SK-N-SH (cell line): ENCODE results near the gene MTRF1. TPM values are rescaled to one million over a fixed set of nuclear protein-coding genes. Genes with fewer than 3 reads are reported as not detected.
A peak's percentile ranks its signal among the peaks of the same experiment; 100 is the strongest.

Experiments
- CTCF ChIA-PET: fragments of 300-600, 350-600 bp; formaldehyde crosslinking; extraction: SDS; loops from one replicate; lab custom pipeline; 2021; lab: Yijun Ruan, JAX
- POLR2A ChIA-PET: fragments of 350-600 bp; sonication (Branson Sonifier 250); formaldehyde crosslinking; extraction: SDS; loops from one replicate; lab custom pipeline; 2020; ENCODE audit warnings: antibody characterized with exemption, inconsistent platforms; lab: Yijun Ruan, JAX
- DNase-seq: peaks from one replicate; pipeline ENCODE4 v3.0.0; 2012
- H2AFZ ChIP-seq: fragments of 200-600 bp; sonication (generic); 2 replicates; pipeline ENCODE4 v1.8.1; 2016; ENCODE audit warnings: antibody characterized with exemption, mild to moderate bottlenecking, low read depth
- H3F3A ChIP-seq: fragments of 200-600 bp; sonication (generic); replicated peaks from 2 replicates; pipeline ENCODE3; 2016; ENCODE audit warnings: antibody characterized with exemption, mild to moderate bottlenecking; ENCODE audit not compliant: insufficient read depth
- H3K27ac ChIP-seq, 2 experiments: fragments of 200-500 bp in 1 of 2; fragments of 200-600 bp in 1 of 2; sonication (Bioruptor generic) in 1 of 2; sonication (generic), shearing (Covaris generic) in 1 of 2; 2 replicates each; pipeline versions ENCODE4 v1.5.1 to v1.6.1; 2014 to 2016; ENCODE audit warnings: low read depth in 2 of 2, inconsistent platforms in 1 of 2, low read length in 1 of 2, mild to moderate bottlenecking in 1 of 2, mixed read lengths in 1 of 2
- H3K27me3 ChIP-seq: fragments of 200-600 bp; sonication (generic), shearing (Covaris generic); 2 replicates; pipeline ENCODE4 v1.6.1; 2016; ENCODE audit warnings: mixed run types; ENCODE audit not compliant: insufficient read depth
- H3K36me3 ChIP-seq, 2 experiments: fragments of 200-500 bp in 1 of 2; fragments of 200-600 bp in 1 of 2; sonication (Bioruptor generic) in 1 of 2; sonication (generic) in 1 of 2; replicated peaks in 1 of 2; 2 replicates each; pipeline versions ENCODE3 to v1.5.1; 2014 to 2016; ENCODE audit warnings: low read length in 1 of 2, mild to moderate bottlenecking in 1 of 2; ENCODE audit not compliant: insufficient read depth in 2 of 2, control insufficient read depth in 1 of 2
- H3K4me1 ChIP-seq, 2 experiments: fragments of 200-500 bp in 1 of 2; fragments of 200-600 bp in 1 of 2; sonication (Bioruptor generic) in 1 of 2; sonication (generic), shearing (Covaris generic) in 1 of 2; 2 replicates each; pipeline versions ENCODE4 v1.5.1 to v1.6.1; 2014 to 2016; ENCODE audit warnings: low read depth in 1 of 2, low read length in 1 of 2, mixed run types in 1 of 2; ENCODE audit not compliant: insufficient read depth in 2 of 2, control insufficient read depth in 1 of 2
- H3K4me2 ChIP-seq: fragments of 200-600 bp; sonication (generic), shearing (Covaris generic); 2 replicates; pipeline ENCODE4 v1.6.1; 2017; ENCODE audit warnings: mixed run types
- H3K4me3 ChIP-seq, 2 experiments: fragments of 200-500 bp in 1 of 2; fragments of 200-600 bp in 1 of 2; sonication (Bioruptor generic) in 1 of 2; sonication (generic), shearing (Covaris generic) in 1 of 2; 2 replicates each; pipeline versions ENCODE4 v1.5.1 to v1.8.1; 2014 to 2016; ENCODE audit warnings: low read depth in 2 of 2, inconsistent platforms in 1 of 2, low read length in 1 of 2, mild to moderate bottlenecking in 1 of 2, mixed read lengths in 1 of 2, moderate library complexity in 1 of 2
- H3K79me2 ChIP-seq: fragments of 200-600 bp; sonication (generic); 2 replicates; pipeline ENCODE4 v1.8.1; 2017; ENCODE audit warnings: mild to moderate bottlenecking; ENCODE audit not compliant: insufficient read depth
- H3K9ac ChIP-seq: fragments of 200-600 bp; sonication (generic); 2 replicates; pipeline ENCODE4 v1.6.1; 2017; ENCODE audit warnings: mixed run types
- H3K9me2 ChIP-seq: fragments of 200-600 bp; sonication (generic); 2 replicates; pipeline ENCODE4 v1.6.1; 2017; ENCODE audit warnings: mixed run types
- H3K9me3 ChIP-seq: fragments of 200-600 bp; sonication (generic); 2 replicates; pipeline ENCODE4 v1.6.1; 2017; ENCODE audit warnings: mixed run types, mild to moderate bottlenecking, moderate library complexity
- H4K20me1 ChIP-seq: fragments of 200-600 bp; sonication (generic); 2 replicates; pipeline ENCODE4 v1.6.1; 2017; ENCODE audit warnings: mild to moderate bottlenecking, mixed run types; ENCODE audit not compliant: insufficient read depth
- CTCF ChIP-seq: fragments of 200-600 bp; sonication (generic); IDR thresholded peaks from 2 replicates; pipeline ENCODE4 v1.6.1; 2017; ENCODE audit warnings: antibody characterized with exemption, mild to moderate bottlenecking, moderate library complexity
- EP300 ChIP-seq, 2 experiments: IDR thresholded peaks; 2 replicates each; pipeline versions ENCODE4 v1.4.0 to v1.6.1; 2012; ENCODE audit warnings: borderline replicate concordance in 1 of 2, low read depth in 1 of 2, low read length in 1 of 2
- EZH2phosphoT487 ChIP-seq: fragments of 200-600 bp; sonication (generic); IDR thresholded peaks from 2 replicates; pipeline ENCODE4 v1.6.1; 2017; ENCODE audit warnings: low read depth, mixed run types, mild to moderate bottlenecking, antibody characterized with exemption, moderate library complexity, borderline replicate concordance
- FOXJ3 ChIP-seq: sonication (generic); formaldehyde crosslinking; IDR thresholded peaks from 2 replicates; pipeline ENCODE4 v1.5.1; 2020; ENCODE audit warnings: mild to moderate bottlenecking, missing genetic modification reagents
- GATA2 ChIP-seq: sonication (generic); formaldehyde crosslinking; IDR thresholded peaks from 2 replicates; pipeline ENCODE4 v1.5.0; 2020; ENCODE audit warnings: mild to moderate bottlenecking, missing genetic modification reagents
- MAX ChIP-seq: IDR thresholded peaks from 2 replicates; pipeline ENCODE4 v1.4.0; 2012; ENCODE audit warnings: low read depth
- MEF2A ChIP-seq: IDR thresholded peaks from 2 replicates; pipeline ENCODE4 v1.4.0; 2012; ENCODE audit warnings: low read depth, borderline replicate concordance
- NRF1 ChIP-seq: IDR thresholded peaks from 2 replicates; pipeline ENCODE4 v1.6.1; 2012; ENCODE audit warnings: low read depth, mild to moderate bottlenecking, low read length
- RAD21 ChIP-seq: IDR thresholded peaks from 2 replicates; pipeline ENCODE4 v1.6.1; 2012; ENCODE audit warnings: mild to moderate bottlenecking, low read length
- RCOR1 ChIP-seq: fragments of 150-350 bp; IDR thresholded peaks from 2 replicates; pipeline ENCODE4 v1.6.1; 2017; ENCODE audit warnings: antibody characterized with exemption, low read length
- RFX5 ChIP-seq: IDR thresholded peaks from 2 replicates; pipeline ENCODE4 v1.6.1; 2012; ENCODE audit warnings: mild to moderate bottlenecking, improper control_type of control experiment, low read length
- RXRA ChIP-seq: IDR thresholded peaks from 2 replicates; pipeline ENCODE4 v1.4.0; 2012; ENCODE audit warnings: low read depth, mild to moderate bottlenecking, borderline replicate concordance
- SIN3A ChIP-seq: IDR thresholded peaks from 2 replicates; pipeline ENCODE4 v1.6.1; 2012; ENCODE audit warnings: low read depth, mild to moderate bottlenecking, low read length, moderate library complexity, borderline replicate concordance
- SMC3 ChIP-seq: IDR thresholded peaks from 2 replicates; pipeline ENCODE4 v1.6.1; 2012; ENCODE audit warnings: low read depth, low read length, improper control_type of control experiment
- ZBTB33 ChIP-seq: IDR thresholded peaks from 2 replicates; pipeline ENCODE4 v1.4.0; 2012; ENCODE audit warnings: low read depth, borderline replicate concordance
- WGBS: methylation state at CpG from one replicate; pipeline ENCODE4 v1.1.6; 2017; ENCODE audit warnings: low lambda C conversion rate; 5-methylcytosine and 5-hydroxymethylcytosine counted together
- polyA plus RNA-seq, 3 experiments: library from polyadenylated mRNA; depleted of rRNA; stranded (reverse); fragments of >200 nt; gene quantifications; 2 replicates each; pipeline ENCODE4 v1.2.3, GENCODE V29; 2012

The MTRF1 gene
- polyA plus RNA-seq, 1 of the 3 experiments (the other 2 are of a cell fraction): 9.2 TPM

GRCh38 chr13:41199079-41199478 is 64.3 kb downstream of the MTRF1 start:
- no peaks in the 10 kb centered on the region for H3F3A ChIP-seq
- CTCF ChIA-PET: no interaction called here
- no peaks in the 10 kb centered on the region for H3K9me3 ChIP-seq
- H3K4me1 ChIP-seq: no peaks in the 10 kb centered on the region; a peak in 1 of 4 replicates
- POLR2A ChIA-PET: no interaction called here
- DNase-seq: no peak
- TF ChIP-seq MEF2A: no peak
- 58% methylated on average over 5 of the region's 5 CpGs for WGBS
- H3K27ac ChIP-seq: no peak overlapping the region
- H3K27me3 ChIP-seq: no peaks in the 10 kb centered on the region
- H3K9me2 ChIP-seq: no peaks in the 10 kb centered on the region
- no peak overlapping the region for H3K4me2 ChIP-seq
- no peak overlapping the region for H2AFZ ChIP-seq
- no peak overlapping the region for H3K9ac ChIP-seq
- H3K36me3 ChIP-seq: no peaks in the 10 kb centered on the region
- no peak overlapping the region for H3K4me3 ChIP-seq
- no peaks in the 10 kb centered on the region for H4K20me1 ChIP-seq
- no peaks in the 10 kb centered on the region for H3K79me2 ChIP-seq

GRCh38 chr13:41196620-41197019 is 66.8 kb downstream of the MTRF1 start:
- Histone ChIP-seq H3K9me3 (no peaks in the 10 kb centered on the region), H3K36me3 (peaks cover 0 to 3% of the 10 kb centered on the region in 2 experiments), H3K27ac (no peak overlapping the region), H3K4me2 (no peak overlapping the region), H3F3A (no peaks in the 10 kb centered on the region), H3K4me1 (peaks cover 0 to 18% of the 10 kb centered on the region in 2 experiments; a peak in 2 of 4 replicates), H2AFZ (no peak overlapping the region), H3K27me3 (no peaks in the 10 kb centered on the region), H3K4me3 (no peak overlapping the region), H3K9ac (no peak overlapping the region), H4K20me1 (no peaks in the 10 kb centered on the region), H3K79me2 (peaks cover 15% of the 10 kb centered on the region; the same call in 1 of the 2 replicates), H3K9me2 (no peaks in the 10 kb centered on the region)
- ChIA-PET POLR2A (no interaction called here), CTCF (interaction anchor here (1.0 to 1.6 kb wide), 4 partner anchors 11 to 113 kb away, joined by 3 to 4 read pairs (median 4); no protein-coding TSS in a partner anchor)
- no peak for DNase-seq
- 83% methylated on average over 2 of the region's 2 CpGs for WGBS
- TF ChIP-seq RAD21 (peak; percentile 33), RFX5 (no peak), CTCF (peak; percentile 31; the same call in 1 of the 2 replicates)

- peaks cover 0 to 3% of the 10 kb centered on the region in 2 experiments for H3K36me3 ChIP-seq
- H3K4me1 ChIP-seq: peaks cover 0 to 18% of the 10 kb centered on the region in 2 experiments; a peak in 2 of 4 replicates
- H3K27me3 ChIP-seq: no peaks in the 10 kb centered on the region
- no peak overlapping the region for H3K4me2 ChIP-seq
- peak overlapping the region; percentile 29; the same call in 1 of the 2 replicates for H2AFZ ChIP-seq
- H3K9me3 ChIP-seq: no peaks in the 10 kb centered on the region
- DNase-seq: peak; percentile 22
- no peaks in the 10 kb centered on the region for H4K20me1 ChIP-seq
- CTCF ChIA-PET: interaction anchor here (0.6 to 1.6 kb wide), 5 partner anchors 10 to 407 kb away, joined by 3 to 4 read pairs (median 3); no protein-coding TSS in a partner anchor
- no peak overlapping the region for H3K4me3 ChIP-seq
- POLR2A ChIA-PET: no interaction called here
- no peaks in the 10 kb centered on the region for H3F3A ChIP-seq
- peaks cover 15% of the 10 kb centered on the region; the same call in 1 of the 2 replicates for H3K79me2 ChIP-seq
- H3K9ac ChIP-seq: no peak overlapping the region
- no peak overlapping the region for H3K27ac ChIP-seq
- H3K9me2 ChIP-seq: no peaks in the 10 kb centered on the region
- no peak for TF ChIP-seq CTCF
- TF ChIP-seq RCOR1: peak; percentile 73; the same call in 1 of the 2 replicates
- TF ChIP-seq NRF1: no peak
- TF ChIP-seq ZBTB33: no peak
- no peak for TF ChIP-seq MEF2A
- TF ChIP-seq SIN3A: no peak
- TF ChIP-seq MAX: no peak
- no peak for TF ChIP-seq RXRA
- TF ChIP-seq EP300 (IDR thresholded peaks at IDR 0.05; ENCODE audit: borderline replicate concordance in 1 of 2, low read depth in 1 of 2, low read length in 1 of 2): no peak; a peak in 1 of 4 replicates
- TF ChIP-seq SMC3: no peak
- no peak for TF ChIP-seq EZH2phosphoT487
- TF ChIP-seq FOXJ3 (CRISPR knock-in tag): no peak
- peak; percentile 46 for TF ChIP-seq GATA2 (CRISPR knock-in tag)
These were observed 67.4 kb downstream of the MTRF1 start for GRCh38 chr13:41196011-41196410.
